Measurements from ENCODE around the gene PMCH. TPM values are rescaled to one million over a fixed set of nuclear protein-coding genes. Genes with fewer than 3 reads are reported as not detected.

PMCH gene
- total RNA-seq, 5 donors from 2014 or later (not counting 1 experiment from before 2014, with no cell fraction given), result 0.76 to 1.6 (median 1.2) TPM; not detected in 2

- no peaks in the 10 kb centered on the region for H3K4me1 Mint-ChIP-seq
- Histone ChIP-seq H3K27me3 (replicated peaks in 1 of 2; ENCODE audit: control insufficient read depth in 2 of 2, extremely low read depth in 1 of 2, insufficient read depth in 2 of 2, low read length in 1 of 2) (no peaks in the 10 kb centered on the region), H3K27ac (ENCODE audit: low read length) (no peak overlapping the region), H3K9me3 (no peaks in the 10 kb centered on the region), H3K4me1 (ENCODE audit: control insufficient read depth in 1 of 2, extremely low read depth in 1 of 2, insufficient read depth in 2 of 2, low read length in 2 of 2) (no peaks in the 10 kb centered on the region), H3K36me3 (ENCODE audit: control insufficient read depth in 2 of 2, extremely low read depth in 1 of 2, insufficient read depth in 1 of 2, low read length in 1 of 2) (no peaks in the 10 kb centered on the region), H3K4me3 (ENCODE audit: control insufficient read depth in 1 of 2, extremely low read depth in 1 of 2, low read length in 1 of 2) (no peak overlapping the region)
- H3K36me3 Mint-ChIP-seq, result no peaks in the 10 kb centered on the region
- H3K27ac Mint-ChIP-seq, result no peak overlapping the region
- ChIA-PET CTCF (no interaction called here), POLR2A (no interaction called here)
- 100% methylated on average over 1 of the region's 5 CpGs for WGBS (ENCODE audit: insufficient coverage)
- ATAC-seq (replicated peaks in 1 of 4) (no peak), DNase-seq (no peak)
- H3K4me3 Mint-ChIP-seq, result no peak overlapping the region
- H3K27me3 Mint-ChIP-seq, result no peaks in the 10 kb centered on the region
- H3K9me3 Mint-ChIP-seq, result peaks cover 0 to 4% (median 0%) of the 10 kb centered on the region in 3 donors
Observed at GRCh38 chr12:102215992-102216691, 18.5 kb upstream of the PMCH start.

- ATAC-seq (replicated peaks in 1 of 4), result no peak
- Mint-ChIP-seq H3K9me3 (peaks cover 10 to 31% (median 22%) of the 10 kb centered on the region in 3 donors), H3K4me3 (no peak overlapping the region), H3K4me1 (no peaks in the 10 kb centered on the region), H3K36me3 (peaks cover 22% of the 10 kb centered on the region), H3K27me3 (no peaks in the 10 kb centered on the region), H3K27ac (no peak overlapping the region)
- ChIA-PET POLR2A (no interaction called here), CTCF (no interaction called here)
- Histone ChIP-seq H3K4me3 (ENCODE audit: control insufficient read depth in 1 of 2, extremely low read depth in 1 of 2, low read length in 1 of 2) (no peak overlapping the region), H3K27me3 (replicated peaks in 1 of 2; ENCODE audit: control insufficient read depth in 2 of 2, extremely low read depth in 1 of 2, insufficient read depth in 2 of 2, low read length in 1 of 2) (no peaks in the 10 kb centered on the region), H3K4me1 (ENCODE audit: control insufficient read depth in 1 of 2, extremely low read depth in 1 of 2, insufficient read depth in 2 of 2, low read length in 2 of 2) (no peaks in the 10 kb centered on the region), H3K9me3 (no peaks in the 10 kb centered on the region), H3K36me3 (ENCODE audit: control insufficient read depth in 2 of 2, extremely low read depth in 1 of 2, insufficient read depth in 1 of 2, low read length in 1 of 2) (no peaks in the 10 kb centered on the region), H3K27ac (ENCODE audit: low read length) (no peak overlapping the region)
- no peak for DNase-seq
- WGBS (ENCODE audit: insufficient coverage), result 56% methylated on average over 1 of the region's 2 CpGs
Observed at GRCh38 chr12:102204025-102204424, 6.4 kb upstream of the PMCH start.

GRCh38 chr12:102202556-102202955 is 4.9 kb upstream of the PMCH start:
- Histone ChIP-seq H3K27me3 (replicated peaks in 1 of 2; ENCODE audit: control insufficient read depth in 2 of 2, extremely low read depth in 1 of 2, insufficient read depth in 2 of 2, low read length in 1 of 2) (no peaks in the 10 kb centered on the region), H3K36me3 (ENCODE audit: control insufficient read depth in 2 of 2, extremely low read depth in 1 of 2, insufficient read depth in 1 of 2, low read length in 1 of 2) (no peaks in the 10 kb centered on the region), H3K4me3 (ENCODE audit: control insufficient read depth in 1 of 2, extremely low read depth in 1 of 2, low read length in 1 of 2) (no peak overlapping the region), H3K4me1 (ENCODE audit: control insufficient read depth in 1 of 2, extremely low read depth in 1 of 2, insufficient read depth in 2 of 2, low read length in 2 of 2) (no peaks in the 10 kb centered on the region), H3K27ac (ENCODE audit: low read length) (no peak overlapping the region), H3K9me3 (no peaks in the 10 kb centered on the region)
- H3K36me3 Mint-ChIP-seq, result peaks cover 22% of the 10 kb centered on the region
- CTCF ChIA-PET, result no interaction called here
- H3K4me1 Mint-ChIP-seq, result peaks cover 0 to 2% (median 0%) of the 10 kb centered on the region in 3 donors
- no CpG with 5 or more reads among the region's 4 CpGs for WGBS (ENCODE audit: insufficient coverage)
- H3K27ac Mint-ChIP-seq, result no peak overlapping the region
- H3K27me3 Mint-ChIP-seq, result no peaks in the 10 kb centered on the region
- DNase-seq (no peak), ATAC-seq (replicated peaks in 1 of 4) (no peak)
- H3K4me3 Mint-ChIP-seq, result no peak overlapping the region
- POLR2A ChIA-PET, result no interaction called here
- peaks cover 2 to 17% (median 7%) of the 10 kb centered on the region in 3 donors for H3K9me3 Mint-ChIP-seq

- WGBS (ENCODE audit: insufficient coverage), result no CpG with 5 or more reads among the region's 3 CpGs
- H3K4me3 Mint-ChIP-seq, result no peak overlapping the region
- peaks cover 14% of the 10 kb centered on the region for H3K36me3 Mint-ChIP-seq
- H3K4me3 ChIP-seq (ENCODE audit: control insufficient read depth in 1 of 2, extremely low read depth in 1 of 2, low read length in 1 of 2), result no peak overlapping the region
- DNase-seq, result no peak
- peaks cover 0 to 2% (median 0%) of the 10 kb centered on the region in 3 donors for H3K4me1 Mint-ChIP-seq
- no peak overlapping the region for H3K27ac Mint-ChIP-seq
- H3K9me3 ChIP-seq, result no peaks in the 10 kb centered on the region
- ChIA-PET POLR2A (no interaction called here), CTCF (no interaction called here)
- no peak for ATAC-seq (replicated peaks in 1 of 4)
- no peaks in the 10 kb centered on the region for H3K27me3 Mint-ChIP-seq
- H3K4me1 ChIP-seq (ENCODE audit: control insufficient read depth in 1 of 2, extremely low read depth in 1 of 2, insufficient read depth in 2 of 2, low read length in 2 of 2), result no peaks in the 10 kb centered on the region
- H3K9me3 Mint-ChIP-seq, result peaks cover 2 to 12% (median 3%) of the 10 kb centered on the region in 3 donors
- H3K27ac ChIP-seq (ENCODE audit: low read length), result no peak overlapping the region
- H3K27me3 ChIP-seq (replicated peaks in 1 of 2; ENCODE audit: control insufficient read depth in 2 of 2, extremely low read depth in 1 of 2, insufficient read depth in 2 of 2, low read length in 1 of 2), result no peaks in the 10 kb centered on the region
- no peaks in the 10 kb centered on the region for H3K36me3 ChIP-seq (ENCODE audit: control insufficient read depth in 2 of 2, extremely low read depth in 1 of 2, insufficient read depth in 1 of 2, low read length in 1 of 2)
Observed at GRCh38 chr12:102201436-102202061, 3.9 kb upstream of the PMCH start.

GRCh38 chr12:102195826-102196225 is 1.8 kb downstream of the PMCH start:
- Histone ChIP-seq H3K4me1 (ENCODE audit: control insufficient read depth in 1 of 2, extremely low read depth in 1 of 2, insufficient read depth in 2 of 2, low read length in 2 of 2) (no peaks in the 10 kb centered on the region), H3K4me3 (ENCODE audit: control insufficient read depth in 1 of 2, extremely low read depth in 1 of 2, low read length in 1 of 2) (no peak overlapping the region), H3K9me3 (no peaks in the 10 kb centered on the region), H3K27me3 (replicated peaks in 1 of 2; ENCODE audit: control insufficient read depth in 2 of 2, extremely low read depth in 1 of 2, insufficient read depth in 2 of 2, low read length in 1 of 2) (no peaks in the 10 kb centered on the region), H3K36me3 (ENCODE audit: control insufficient read depth in 2 of 2, extremely low read depth in 1 of 2, insufficient read depth in 1 of 2, low read length in 1 of 2) (no peaks in the 10 kb centered on the region), H3K27ac (ENCODE audit: low read length) (no peak overlapping the region)
- Mint-ChIP-seq H3K4me1 (peaks cover 0 to 2% (median 0%) of the 10 kb centered on the region in 3 donors), H3K9me3 (no peaks in the 10 kb centered on the region), H3K4me3 (no peak overlapping the region), H3K36me3 (peaks cover 2% of the 10 kb centered on the region), H3K27ac (no peak overlapping the region), H3K27me3 (no peaks in the 10 kb centered on the region)
- no CpG with 5 or more reads among the region's 4 CpGs for WGBS (ENCODE audit: insufficient coverage)
- ATAC-seq (replicated peaks in 1 of 4) (no peak), DNase-seq (no peak)
- ChIA-PET CTCF (no interaction called here), POLR2A (no interaction called here)

- Mint-ChIP-seq H3K27me3 (no peaks in the 10 kb centered on the region), H3K4me1 (no peaks in the 10 kb centered on the region), H3K4me3 (no peak overlapping the region), H3K9me3 (no peaks in the 10 kb centered on the region), H3K36me3 (no peaks in the 10 kb centered on the region), H3K27ac (no peak overlapping the region)
- no peaks in the 10 kb centered on the region for H3K36me3 ChIP-seq (ENCODE audit: control insufficient read depth in 2 of 2, extremely low read depth in 1 of 2, insufficient read depth in 1 of 2, low read length in 1 of 2)
- DNase-seq, result no peak
- CTCF ChIA-PET, result no interaction called here
- no peak overlapping the region for H3K4me3 ChIP-seq (ENCODE audit: control insufficient read depth in 1 of 2, extremely low read depth in 1 of 2, low read length in 1 of 2)
- H3K4me1 ChIP-seq (ENCODE audit: control insufficient read depth in 1 of 2, extremely low read depth in 1 of 2, insufficient read depth in 2 of 2, low read length in 2 of 2), result no peaks in the 10 kb centered on the region
- ATAC-seq (replicated peaks in 1 of 4), result no peak
- H3K27ac ChIP-seq (ENCODE audit: low read length), result no peak overlapping the region
- H3K27me3 ChIP-seq (replicated peaks in 1 of 2; ENCODE audit: control insufficient read depth in 2 of 2, extremely low read depth in 1 of 2, insufficient read depth in 2 of 2, low read length in 1 of 2), result no peaks in the 10 kb centered on the region
- POLR2A ChIA-PET, result no interaction called here
- H3K9me3 ChIP-seq, result no peaks in the 10 kb centered on the region
- no CpG with 5 or more reads among the region's 2 CpGs for WGBS (ENCODE audit: insufficient coverage)
Observed at GRCh38 chr12:102182635-102183034, 15.0 kb downstream of the PMCH start.
